ENCODE results near the gene UFSP2. TPM values are rescaled to one million over a fixed set of nuclear protein-coding genes. Genes with fewer than 3 reads are reported as not detected.
"Not testable (repeated sequence)": the region's sequence is repeated elsewhere in the genome, so short reads cannot be mapped to it uniquely, and the experiment has no call there.

Gene UFSP2
- total RNA-seq, 1 donor from 2014 or later = 38.0 TPM

GRCh38 chr4:185369731-185370130 lies 56.0 kb downstream of the UFSP2 start:
- H3K9me3 Mint-ChIP-seq (ENCODE audit: unreplicated experiment) = peaks cover 1% of the 10 kb centered on the region
- TF ChIP-seq CTCF (IDR thresholded peaks at IDR 0.05; ENCODE audit: partially characterized antibody, unreplicated experiment) = no peak
- H3K27me3 Mint-ChIP-seq (ENCODE audit: unreplicated experiment) = peaks cover 1% of the 10 kb centered on the region
- no peaks in the 10 kb centered on the region for H3K36me3 Mint-ChIP-seq (ENCODE audit: unreplicated experiment)
- no peak overlapping the region for H3K27ac Mint-ChIP-seq (ENCODE audit: unreplicated experiment)
- H3K4me1 Mint-ChIP-seq (ENCODE audit: low read depth, unreplicated experiment) = peaks cover 5% of the 10 kb centered on the region
- no peak for DNase-seq
- no peak overlapping the region for H3K4me3 Mint-ChIP-seq (ENCODE audit: unreplicated experiment)

- Mint-ChIP-seq H3K36me3 (ENCODE audit: unreplicated experiment) (no peaks in the 10 kb centered on the region), H3K9me3 (ENCODE audit: unreplicated experiment) (peaks cover 1% of the 10 kb centered on the region), H3K27me3 (ENCODE audit: unreplicated experiment) (peaks cover 1% of the 10 kb centered on the region), H3K4me1 (ENCODE audit: low read depth, unreplicated experiment) (peaks cover 10% of the 10 kb centered on the region), H3K4me3 (ENCODE audit: unreplicated experiment) (no peak overlapping the region), H3K27ac (ENCODE audit: unreplicated experiment) (no peak overlapping the region)
- DNase-seq = no peak
- TF ChIP-seq CTCF (IDR thresholded peaks at IDR 0.05; ENCODE audit: partially characterized antibody, unreplicated experiment) = no peak
These were observed 60.9 kb downstream of the UFSP2 start for GRCh38 chr4:185364886-185365285.

- DNase-seq = no peak
- no peak for TF ChIP-seq CTCF (IDR thresholded peaks at IDR 0.05; ENCODE audit: partially characterized antibody, unreplicated experiment)
- Mint-ChIP-seq H3K36me3 (ENCODE audit: unreplicated experiment) (no peaks in the 10 kb centered on the region), H3K4me3 (ENCODE audit: unreplicated experiment) (no peak overlapping the region), H3K27me3 (ENCODE audit: unreplicated experiment) (peaks cover under 1% of the 10 kb centered on the region), H3K27ac (ENCODE audit: unreplicated experiment) (no peak overlapping the region), H3K4me1 (ENCODE audit: low read depth, unreplicated experiment) (peaks cover 10% of the 10 kb centered on the region), H3K9me3 (ENCODE audit: unreplicated experiment) (peaks cover under 1% of the 10 kb centered on the region)
These were observed 62.5 kb downstream of the UFSP2 start for GRCh38 chr4:185363251-185363650.

GRCh38 chr4:185362570-185362969 lies 63.2 kb downstream of the UFSP2 start:
- H3K36me3 Mint-ChIP-seq (ENCODE audit: unreplicated experiment); H3K27ac Mint-ChIP-seq (ENCODE audit: unreplicated experiment); DNase-seq; H3K9me3 Mint-ChIP-seq (ENCODE audit: unreplicated experiment); H3K27me3 Mint-ChIP-seq (ENCODE audit: unreplicated experiment); H3K4me3 Mint-ChIP-seq (ENCODE audit: unreplicated experiment): not testable (repeated sequence)
- H3K4me1 Mint-ChIP-seq (ENCODE audit: low read depth, unreplicated experiment) = peaks cover 10% of the 10 kb centered on the region

- no peaks in the 10 kb centered on the region for H3K9me3 Mint-ChIP-seq (ENCODE audit: unreplicated experiment)
- no peak for TF ChIP-seq CTCF (IDR thresholded peaks at IDR 0.05; ENCODE audit: partially characterized antibody, unreplicated experiment)
- H3K36me3 Mint-ChIP-seq (ENCODE audit: unreplicated experiment) = no peaks in the 10 kb centered on the region
- H3K4me1 Mint-ChIP-seq (ENCODE audit: low read depth, unreplicated experiment) = peaks cover 14% of the 10 kb centered on the region
- H3K27ac Mint-ChIP-seq (ENCODE audit: unreplicated experiment) = no peak overlapping the region
- H3K27me3 Mint-ChIP-seq (ENCODE audit: unreplicated experiment) = no peaks in the 10 kb centered on the region
- no peak for DNase-seq
- no peak overlapping the region for H3K4me3 Mint-ChIP-seq (ENCODE audit: unreplicated experiment)
These were observed 63.9 kb downstream of the UFSP2 start for GRCh38 chr4:185361872-185362271.

All from glutamatergic neuron (in vitro differentiated cells).